HepG2 (cell line): ENCODE data around the gene ATP5F1E. TPM values are rescaled to one million over a fixed set of nuclear protein-coding genes. Genes with fewer than 3 reads are reported as not detected.

Experiments used
- EEA1 ChIP-seq: sonication (generic); formaldehyde crosslinking; IDR thresholded peaks from 2 replicates; pipeline ENCODE4 v1.5.1; 2020; ENCODE audit warnings: mild to moderate bottlenecking, missing genetic modification reagents, borderline replicate concordance
- HNRNPL ChIP-seq: fragments of 200-400 bp; formaldehyde crosslinking; IDR thresholded peaks from 2 replicates; pipeline ENCODE4 v1.6.1; 2017; ENCODE audit warnings: mild to moderate bottlenecking, low read depth, low read length
- IRF1 ChIP-seq: sonication (generic); formaldehyde crosslinking; IDR thresholded peaks from 2 replicates; pipeline ENCODE4 v1.4.0; 2020; ENCODE audit warnings: low read depth, mild to moderate bottlenecking, missing genetic modification reagents
- JARID2 ChIP-seq: sonication (generic); formaldehyde crosslinking; IDR thresholded peaks from 2 replicates; pipeline ENCODE4 v1.8.1; 2023; ENCODE audit warnings: missing genetic modification reagents, inconsistent platforms; ENCODE audit not compliant: insufficient replicate concordance
- KDM5A ChIP-seq: fragments of 200-600 bp; sonication (generic); IDR thresholded peaks from 2 replicates; pipeline ENCODE4 v1.7.0; 2018; ENCODE audit warnings: antibody characterized with exemption, mild to moderate bottlenecking, low read length, borderline replicate concordance
- MYPOP ChIP-seq: sonication (generic); formaldehyde crosslinking; IDR thresholded peaks from 2 replicates; pipeline ENCODE4 v1.8.1; 2023; ENCODE audit warnings: mild to moderate bottlenecking, moderate library complexity, missing genetic modification reagents
- NR2F1 ChIP-seq, 2 experiments: fragments of 450-650 bp in 1 of 2; formaldehyde crosslinking in 1 of 2; IDR thresholded peaks; 2 replicates each; pipeline versions ENCODE4 v1.5.0 to v1.6.1; 2016 to 2020; ENCODE audit warnings: mild to moderate bottlenecking in 1 of 2, missing compliant biosample characterization in 1 of 2, missing genetic modification reagents in 1 of 2, moderate library complexity in 1 of 2
- ONECUT2 ChIP-seq: sonication (generic); formaldehyde crosslinking; IDR thresholded peaks from 2 replicates; pipeline ENCODE4 v1.4.0; 2020; ENCODE audit warnings: missing genetic modification reagents
- PCBP1 ChIP-seq: fragments of 200-400 bp; formaldehyde crosslinking; IDR thresholded peaks from 2 replicates; pipeline ENCODE4 v1.6.1; 2017; ENCODE audit warnings: mild to moderate bottlenecking, low read depth, low read length, borderline replicate concordance
- SNAI1 ChIP-seq: sonication (generic); formaldehyde crosslinking; IDR thresholded peaks from 2 replicates; pipeline ENCODE4 v1.5.0; 2020; ENCODE audit warnings: mild to moderate bottlenecking, missing genetic modification reagents, borderline replicate concordance
- SUZ12 ChIP-seq: fragments of 150-350 bp; IDR thresholded peaks from 2 replicates; pipeline ENCODE4 v1.6.1; 2014; ENCODE audit warnings: low read depth, low read length
- SYNCRIP ChIP-seq: fragments of 200-400 bp; formaldehyde crosslinking; IDR thresholded peaks from 2 replicates; pipeline ENCODE4 v1.6.1; 2018; ENCODE audit warnings: mild to moderate bottlenecking, low read depth, low read length; ENCODE audit not compliant: insufficient read depth
- ZNF280D ChIP-seq: sonication (generic); formaldehyde crosslinking; IDR thresholded peaks from 2 replicates; pipeline ENCODE4 v1.5.1; 2020; ENCODE audit warnings: mild to moderate bottlenecking, missing genetic modification reagents
- ZNF367 ChIP-seq: sonication (generic); formaldehyde crosslinking; IDR thresholded peaks from 2 replicates; pipeline ENCODE4 v1.4.0; 2020; ENCODE audit warnings: missing genetic modification reagents, borderline replicate concordance
- ZNF557 ChIP-seq: sonication (generic); formaldehyde crosslinking; IDR thresholded peaks from 2 replicates; pipeline ENCODE4 v1.4.0; 2020; ENCODE audit warnings: missing genetic modification reagents
- ZNF615 ChIP-seq: sonication (generic); formaldehyde crosslinking; IDR thresholded peaks from 2 replicates; pipeline ENCODE4 v1.5.0; 2020; ENCODE audit warnings: mild to moderate bottlenecking, missing genetic modification reagents, borderline replicate concordance
- ZNF670 ChIP-seq: sonication (generic); formaldehyde crosslinking; IDR thresholded peaks from 2 replicates; pipeline ENCODE4 v1.8.0; 2022; ENCODE audit warnings: mild to moderate bottlenecking, missing genetic modification reagents, borderline replicate concordance
- ZNF672 ChIP-seq: sonication (generic); formaldehyde crosslinking; IDR thresholded peaks from 2 replicates; pipeline ENCODE4 v1.8.1; 2022; ENCODE audit warnings: missing genetic modification reagents
- ZNF709 ChIP-seq: sonication (generic); formaldehyde crosslinking; IDR thresholded peaks from 2 replicates; pipeline ENCODE4 v1.5.0; 2020; ENCODE audit warnings: mild to moderate bottlenecking, missing genetic modification reagents
- polyA plus RNA-seq, 8 experiments: library from polyadenylated mRNA; depleted of rRNA in 3 of 8; stranded (reverse) in 7 of 8; unstranded in 1 of 8; fragments of >200 nt; fragmentation: Illumina TruSeq in 4 of 8; extraction: Trizol in 4 of 8; gene quantifications; 2 replicates each; pipeline versions ENCODE4 v1.2.1 to v1.2.3, GENCODE V29; 2011 to 2016; ENCODE audit warnings: low read depth in 4 of 8, missing spikeins in 1 of 8, mixed read lengths in 1 of 8; ENCODE audit not compliant: insufficient read depth in 1 of 8
- total RNA-seq, 5 experiments: library from RNA; depleted of rRNA; stranded (reverse); fragments of >200 nt; fragmentation: Illumina TruSeq; extraction: Trizol; gene quantifications; 2 replicates each; pipeline ENCODE4 v1.2.3, GENCODE V29; 2016; ENCODE audit warnings: low read depth in 1 of 5
- TF ChIP-seq, protein P1 (sequence below): IDR thresholded peaks from 2 replicates; pipeline ENCODE4 v1.6.1; 2016
- TF ChIP-seq, protein P2 (sequence below): conservative IDR thresholded peaks from 2 replicates; pipeline ENCODE4 v1.6.1; 2018; ENCODE audit warnings: missing genetic modification reagents
- TF ChIP-seq, protein P3 (sequence below): sonication (generic); formaldehyde crosslinking; IDR thresholded peaks from 2 replicates; pipeline ENCODE4 v1.4.0; 2020; ENCODE audit warnings: missing genetic modification reagents

The ATP5F1E gene
- total and polyA plus RNA-seq, 2 of the 13 experiments (the other 11 are each of a cell fraction or from before 2014, with no cell fraction given) = 121 to 134 TPM

GRCh38 chr20:59010321-59010994 lies 21.7 kb downstream of the ATP5F1E start (continued):
- TF ChIP-seq IRF1 = no peak
- TF ChIP-seq, protein P1, sequence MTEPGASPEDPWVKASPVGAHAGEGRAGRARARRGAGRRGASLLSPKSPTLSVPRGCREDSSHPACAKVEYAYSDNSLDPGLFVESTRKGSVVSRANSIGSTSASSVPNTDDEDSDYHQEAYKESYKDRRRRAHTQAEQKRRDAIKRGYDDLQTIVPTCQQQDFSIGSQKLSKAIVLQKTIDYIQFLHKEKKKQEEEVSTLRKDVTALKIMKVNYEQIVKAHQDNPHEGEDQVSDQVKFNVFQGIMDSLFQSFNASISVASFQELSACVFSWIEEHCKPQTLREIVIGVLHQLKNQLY (CRISPR knock-in tag) = peak; percentile 83; the same call in 1 of the 2 replicates
- TF ChIP-seq EEA1 (CRISPR knock-in tag) = no peak
- TF ChIP-seq ZNF280D (CRISPR knock-in tag) = no peak
- TF ChIP-seq, protein P2, sequence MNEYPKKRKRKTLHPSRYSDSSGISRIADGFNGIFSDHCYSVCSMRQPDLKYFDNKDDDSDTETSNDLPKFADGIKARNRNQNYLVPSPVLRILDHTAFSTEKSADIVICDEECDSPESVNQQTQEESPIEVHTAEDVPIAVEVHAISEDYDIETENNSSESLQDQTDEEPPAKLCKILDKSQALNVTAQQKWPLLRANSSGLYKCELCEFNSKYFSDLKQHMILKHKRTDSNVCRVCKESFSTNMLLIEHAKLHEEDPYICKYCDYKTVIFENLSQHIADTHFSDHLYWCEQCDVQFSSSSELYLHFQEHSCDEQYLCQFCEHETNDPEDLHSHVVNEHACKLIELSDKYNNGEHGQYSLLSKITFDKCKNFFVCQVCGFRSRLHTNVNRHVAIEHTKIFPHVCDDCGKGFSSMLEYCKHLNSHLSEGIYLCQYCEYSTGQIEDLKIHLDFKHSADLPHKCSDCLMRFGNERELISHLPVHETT (CRISPR knock-in tag) = no peak
- TF ChIP-seq ZNF709 (CRISPR knock-in tag) = no peak
- no peak for TF ChIP-seq SNAI1 (CRISPR knock-in tag)
- TF ChIP-seq ZNF367 = no peak
- TF ChIP-seq KDM5A = no peak
- TF ChIP-seq ZNF670 (CRISPR knock-in tag) = no peak
- no peak for TF ChIP-seq ZNF557 (CRISPR knock-in tag)
- no peak for TF ChIP-seq SUZ12
- TF ChIP-seq JARID2 (CRISPR knock-in tag) = no peak
- no peak for TF ChIP-seq MYPOP (CRISPR knock-in tag)
- TF ChIP-seq, protein P3, sequence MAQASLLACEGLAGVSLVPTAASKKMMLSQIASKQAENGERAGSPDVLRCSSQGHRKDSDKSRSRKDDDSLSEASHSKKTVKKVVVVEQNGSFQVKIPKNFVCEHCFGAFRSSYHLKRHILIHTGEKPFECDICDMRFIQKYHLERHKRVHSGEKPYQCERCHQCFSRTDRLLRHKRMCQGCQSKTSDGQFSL = no peak
- no peak for TF ChIP-seq ZNF672 (CRISPR knock-in tag)
- TF ChIP-seq HNRNPL = no peak
- no peak for TF ChIP-seq PCBP1
- no peak for TF ChIP-seq SYNCRIP
- TF ChIP-seq NR2F1 (CRISPR knock-in tag; IDR thresholded peaks at IDR 0.05) = no peak
- no peak for TF ChIP-seq ZNF615 (CRISPR knock-in tag)
- no peak for TF ChIP-seq ONECUT2
